B cell (primary cell): ENCODE data around the gene PET100. TPM values are rescaled to one million over a fixed set of nuclear protein-coding genes. Genes with fewer than 3 reads are reported as not detected.

Source experiments
- ATAC-seq: fragments of 200-7000 bp; cut with Tn5 transposase; one replicate; pipeline ENCODE4 v1.10.0; 2021; ENCODE audit warnings: low read depth, mild to moderate bottlenecking, moderate number of reproducible peaks, moderate library complexity
- CTCF ChIA-PET: fragments of 350-600 bp; sonication (Branson Sonifier 250); formaldehyde crosslinking; loops from one replicate; lab custom pipeline; 2021; ENCODE audit warnings: antibody characterized with exemption, inconsistent platforms; lab: Charles Lee
- POLR2A ChIA-PET: fragments of 350-600 bp; sonication (Branson Sonifier 250); formaldehyde crosslinking; loops from one replicate; lab custom pipeline; 2021; ENCODE audit warnings: antibody characterized with exemption; lab: Charles Lee
- DNase-seq: peaks from one replicate; pipeline ENCODE4 v3.0.0; 2013
- H2AFZ ChIP-seq: 2 replicates; pipeline ENCODE4 v1.6.1; 2012; ENCODE audit warnings: mild to moderate bottlenecking, low read depth, low read length; ENCODE audit not compliant: insufficient read depth, poor library complexity, severe bottlenecking
- H3K27ac ChIP-seq, 2 donors: 1 replicate in 1 of 2; 2 replicates in 1 of 2; pipeline ENCODE4 v1.5.1; 2012 to 2013; ENCODE audit warnings: low read length in 2 of 2, mild to moderate bottlenecking in 2 of 2, moderate library complexity in 1 of 2
- H3K27me3 ChIP-seq, 4 experiments: fragments of 200-600 bp in 1 of 4; sonication (generic) in 1 of 4; replicated peaks in 1 of 4; 1 replicate in 2 of 4; 2 replicates in 2 of 4; pipeline versions ENCODE4 v1.6.1 to v1.7.0; 2013 to 2016; ENCODE audit warnings: low read length in 3 of 4, mild to moderate bottlenecking in 2 of 4, mixed read lengths in 1 of 4, moderate library complexity in 1 of 4; ENCODE audit not compliant: insufficient read depth in 4 of 4, control insufficient read depth in 3 of 4; ENCODE audit errors: control extremely low read depth in 1 of 4
- H3K36me3 ChIP-seq, 2 experiments: replicated peaks in 1 of 2; 1 replicate in 1 of 2; 2 replicates in 1 of 2; pipeline versions ENCODE4 v1.6.1 to v1.7.1; 2013; ENCODE audit warnings: low read length in 1 of 2; ENCODE audit not compliant: insufficient read depth in 2 of 2, control insufficient read depth in 1 of 2; ENCODE audit errors: control extremely low read depth in 1 of 2, extremely low read depth in 1 of 2
- H3K4me1 ChIP-seq, 2 donors: fragments of 200-600 bp in 1 of 2; sonication (generic) in 1 of 2; 1 replicate in 1 of 2; 2 replicates in 1 of 2; pipeline versions ENCODE4 v1.5.1 to v1.6.1; 2013 to 2017; ENCODE audit warnings: low read length in 2 of 2; ENCODE audit not compliant: control insufficient read depth in 2 of 2, insufficient read depth in 2 of 2
- H3K4me2 ChIP-seq: replicated peaks from 2 replicates; pipeline ENCODE3; 2012; ENCODE audit warnings: mild to moderate bottlenecking, low read depth, low read length; ENCODE audit not compliant: poor library complexity, severe bottlenecking
- H3K4me3 ChIP-seq, 5 experiments: fragments of 200-600 bp in 1 of 5; sonication (generic) in 1 of 5; 1 replicate in 3 of 5; 2 replicates in 2 of 5; pipeline versions ENCODE4 v1.5.1 to v1.7.0; 2011 to 2016; ENCODE audit warnings: low read length in 4 of 5, mild to moderate bottlenecking in 4 of 5, low read depth in 2 of 5, control low read depth in 1 of 5, moderate library complexity in 1 of 5; ENCODE audit not compliant: insufficient read depth in 1 of 5; ENCODE audit errors: control extremely low read depth in 1 of 5, extremely low read depth in 1 of 5
- H3K79me2 ChIP-seq: fragments of 200-600 bp; sonication (generic); one replicate; pipeline ENCODE4 v1.6.0; 2016; ENCODE audit warnings: low read length; ENCODE audit not compliant: control insufficient read depth, insufficient read depth
- H3K9ac ChIP-seq: fragments of 200-600 bp; sonication (generic); 2 replicates; pipeline ENCODE4 v1.6.1; 2017; ENCODE audit warnings: mild to moderate bottlenecking, low read length, moderate library complexity
- H3K9me3 ChIP-seq, 3 donors: one replicate each; pipeline versions ENCODE4 v1.6.1 to v1.7.1; 2013; ENCODE audit warnings: low read length in 2 of 3; ENCODE audit not compliant: control insufficient read depth in 2 of 3, insufficient read depth in 1 of 3; ENCODE audit errors: control extremely low read depth in 1 of 3
- H4K20me1 ChIP-seq: 2 replicates; pipeline ENCODE4 v1.6.0; 2012; ENCODE audit warnings: mild to moderate bottlenecking, low read length; ENCODE audit not compliant: insufficient read depth, control insufficient read depth, poor library complexity, severe bottlenecking
- H3K27ac Mint-ChIP-seq: one replicate; pipeline ENCODE4 v1.8.0; 2021; ENCODE audit warnings: mixed read lengths
- H3K27me3 Mint-ChIP-seq: one replicate; pipeline ENCODE4 v1.8.0; 2021; ENCODE audit warnings: mixed read lengths
- H3K4me1 Mint-ChIP-seq: one replicate; pipeline ENCODE4 v1.8.0; 2021; ENCODE audit warnings: mixed read lengths
- H3K4me3 Mint-ChIP-seq: one replicate; pipeline ENCODE4 v1.8.0; 2021; ENCODE audit warnings: mixed read lengths
- H3K9me3 Mint-ChIP-seq: one replicate; pipeline ENCODE4 v1.8.0; 2022; ENCODE audit warnings: mixed read lengths; ENCODE audit not compliant: insufficient read depth
- CTCF ChIP-seq: fragments of 200-600 bp; IDR thresholded peaks from one replicate; pipeline ENCODE4 v1.8.0; 2022; ENCODE audit warnings: antibody characterized with exemption, mild to moderate bottlenecking
- EZH2 ChIP-seq: IDR thresholded peaks from 2 replicates; pipeline ENCODE4 v1.6.1; 2012; ENCODE audit warnings: borderline replicate concordance, low read depth, mild to moderate bottlenecking, moderate library complexity, low read length; ENCODE audit not compliant: insufficient read depth, poor library complexity, severe bottlenecking
- WGBS: methylation state at CpG from one replicate; pipeline ENCODE4 v1.1.5; 2013; ENCODE audit warnings: missing lambda C conversion rate; ENCODE audit not compliant: insufficient coverage; 5-methylcytosine and 5-hydroxymethylcytosine counted together
- intact Hi-C: fragments of 100-400 bp; cut with micrococcal nuclease; formaldehyde crosslinking; loops from one replicate; pipeline ENCODE4 v1.10.0; 2022
- polyA plus RNA-seq: library from polyadenylated mRNA; depleted of rRNA; stranded (reverse); fragments of >200 nt; gene quantifications from 2 replicates; pipeline ENCODE4 v1.2.3, GENCODE V29; 2012
- total RNA-seq, 2 donors: library from RNA; stranded (reverse); fragments of 120-200 nt in 1 of 2; gene quantifications; 1 replicate in 1 of 2; 2 replicates in 1 of 2; pipeline versions ENCODE4 v1.2.3 to v1.2.4, GENCODE V29; 2013 to 2022

Gene PET100
- total and polyA plus RNA-seq, 2 donors (not counting 1 experiment from before 2014, with no cell fraction given), result 31.3 to 100 TPM

- WGBS, result 94% methylated on average over 72 of the region's 81 CpGs
These were observed 17.0 kb upstream of the PET100 start for GRCh38 chr19:7612282-7613274.

More at GRCh38 chr19:7612282-7613274, 17.0 kb upstream of the PET100 start:
- Histone ChIP-seq H3K4me1 (no peaks in the 10 kb centered on the region), H3K9me3 (peaks cover 0 to 4% (median 0%) of the 10 kb centered on the region in 3 donors), H3K36me3 (no peaks in the 10 kb centered on the region), H3K27me3 (no peaks in the 10 kb centered on the region), H4K20me1 (no peaks in the 10 kb centered on the region), H3K9ac (no peak overlapping the region), H2AFZ (no peak overlapping the region), H3K27ac (no peak overlapping the region), H3K4me3 (no peak overlapping the region), H3K79me2 (no peaks in the 10 kb centered on the region), H3K4me2 (no peak overlapping the region)
- H3K27me3 Mint-ChIP-seq, result no peaks in the 10 kb centered on the region
- no peak for TF ChIP-seq CTCF
- no peak for TF ChIP-seq EZH2
- no peak overlapping the region for H3K4me3 Mint-ChIP-seq
- ChIA-PET CTCF (no interaction called here), POLR2A (no interaction called here)
- intact Hi-C loops, result no loop called here
- no peak overlapping the region for H3K27ac Mint-ChIP-seq
- no peaks in the 10 kb centered on the region for H3K9me3 Mint-ChIP-seq
- ATAC-seq, result no peak
- no peak for DNase-seq
- no peaks in the 10 kb centered on the region for H3K4me1 Mint-ChIP-seq
